Cardiac muscle cell (in vitro differentiated cells and primary cell): ENCODE results near the gene SLCO6A1. TPM values are rescaled to one million over a fixed set of nuclear protein-coding genes. Genes with fewer than 3 reads are reported as not detected.

Source experiments
- DNase-seq, 2 donors: peaks; one replicate each; pipeline versions ENCODE4 v3.0.0 to v3.0.0-alpha.2; 2010 to 2017; ENCODE audit warnings: low read depth in 1 of 2, low spot score in 1 of 2
- H3K27ac ChIP-seq: fragments of 200-600 bp; sonication (generic); 2 replicates; pipeline ENCODE4 v1.5.1; 2016
- H3K27me3 ChIP-seq: fragments of 200-600 bp; sonication (generic); 2 replicates; pipeline ENCODE4 v1.6.0; 2016; ENCODE audit warnings: control low read depth
- H3K36me3 ChIP-seq: fragments of 200-600 bp; sonication (generic); 2 replicates; pipeline ENCODE4 v1.5.1; 2016; ENCODE audit warnings: control low read depth
- H3K4me1 ChIP-seq: fragments of 200-600 bp; sonication (generic); 2 replicates; pipeline ENCODE4 v1.8.1; 2017; ENCODE audit warnings: low read depth, mild to moderate bottlenecking, mixed run types
- H3K4me3 ChIP-seq: fragments of 200-600 bp; sonication (generic); 2 replicates; pipeline ENCODE4 v1.5.1; 2016; ENCODE audit warnings: mild to moderate bottlenecking
- H3K9me3 ChIP-seq: fragments of 200-600 bp; sonication (generic); 2 replicates; pipeline ENCODE4 v1.5.1; 2017; ENCODE audit warnings: low read depth, mild to moderate bottlenecking, control low read depth
- CTCF ChIP-seq: IDR thresholded peaks from 2 replicates; pipeline ENCODE4 v1.5.1; 2012; ENCODE audit warnings: low read depth, mild to moderate bottlenecking, low read length
- polyA plus RNA-seq: library from polyadenylated mRNA; unstranded; fragments of >200 nt; fragmentation: Nextera tagmentation; extraction: Ambion mirVana; gene quantifications from 2 replicates; pipeline ENCODE4 v1.2.1, GENCODE V29; 2016
- total RNA-seq: library from RNA; depleted of rRNA; stranded (reverse); fragments of >200 nt; gene quantifications from 2 replicates; pipeline ENCODE4 v1.2.3, GENCODE V29; 2016

SLCO6A1 gene
- total and polyA plus RNA-seq, 2 experiments from 2014 or later: not detected

DNA sequence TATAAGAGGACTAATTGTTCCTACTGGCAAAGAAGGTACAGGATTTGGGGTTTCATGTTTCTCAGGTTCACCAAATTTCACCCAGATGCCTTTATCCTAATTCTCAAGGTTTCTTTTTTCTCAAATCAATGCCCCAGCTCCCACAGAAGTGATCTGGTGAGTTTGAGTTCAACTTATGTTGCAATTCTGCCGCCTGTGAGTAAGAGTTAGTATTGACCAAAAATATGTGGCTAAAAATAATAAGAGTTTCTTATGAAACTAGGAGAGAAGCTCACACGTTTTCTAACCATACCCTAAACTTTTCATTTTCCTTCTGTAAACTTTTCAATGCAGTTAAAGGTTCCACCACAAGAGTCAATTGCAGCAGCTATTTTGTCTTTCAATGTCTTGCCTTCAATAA is 15.1 kb downstream of the SLCO6A1 start:
- no peak overlapping the region for H3K27ac ChIP-seq
- no peak for TF ChIP-seq CTCF
- no peaks in the 10 kb centered on the region for H3K4me1 ChIP-seq
- no peaks in the 10 kb centered on the region for H3K36me3 ChIP-seq
- peak in 1 of 2 donors; percentile 3 for DNase-seq
- no peaks in the 10 kb centered on the region for H3K9me3 ChIP-seq
- H3K4me3 ChIP-seq: no peak overlapping the region
- H3K27me3 ChIP-seq: no peaks in the 10 kb centered on the region

DNA sequence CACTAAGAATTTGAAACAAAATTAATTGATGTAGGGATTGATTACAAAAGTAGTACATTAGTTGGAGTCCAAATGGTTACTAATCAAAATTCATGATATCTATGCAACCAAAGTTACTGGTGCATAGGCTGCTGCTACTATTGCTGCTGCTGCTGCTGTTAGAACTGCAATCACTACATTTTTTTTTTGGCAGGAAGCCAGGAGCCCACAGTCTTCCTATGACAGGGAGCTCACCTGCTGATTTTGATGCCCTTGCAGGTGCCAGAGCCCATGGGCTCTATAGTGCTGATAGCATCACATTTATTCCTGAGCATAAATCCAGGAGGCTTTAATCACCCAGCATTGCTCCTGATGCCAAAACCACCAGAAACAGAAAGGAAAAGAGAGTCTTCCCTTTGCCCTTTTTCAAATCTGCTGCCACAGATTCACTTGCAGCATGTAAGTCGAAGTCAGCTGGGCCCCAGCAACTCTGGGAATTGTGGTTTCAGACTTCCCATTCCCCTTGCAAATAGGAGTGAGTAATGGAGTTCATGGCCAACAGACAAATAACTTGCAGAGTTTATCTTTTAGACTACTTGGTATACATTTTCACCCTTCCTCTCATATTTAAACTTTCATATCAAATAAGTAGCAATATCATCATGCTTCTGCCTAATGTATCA is 17.6 kb downstream of the SLCO6A1 start:
- Histone ChIP-seq H3K4me1 (no peaks in the 10 kb centered on the region), H3K9me3 (no peaks in the 10 kb centered on the region), H3K4me3 (no peak overlapping the region), H3K27ac (no peak overlapping the region), H3K27me3 (no peaks in the 10 kb centered on the region), H3K36me3 (no peaks in the 10 kb centered on the region)
- TF ChIP-seq CTCF: no peak
- peak; percentile 2 to 4 for DNase-seq

DNA sequence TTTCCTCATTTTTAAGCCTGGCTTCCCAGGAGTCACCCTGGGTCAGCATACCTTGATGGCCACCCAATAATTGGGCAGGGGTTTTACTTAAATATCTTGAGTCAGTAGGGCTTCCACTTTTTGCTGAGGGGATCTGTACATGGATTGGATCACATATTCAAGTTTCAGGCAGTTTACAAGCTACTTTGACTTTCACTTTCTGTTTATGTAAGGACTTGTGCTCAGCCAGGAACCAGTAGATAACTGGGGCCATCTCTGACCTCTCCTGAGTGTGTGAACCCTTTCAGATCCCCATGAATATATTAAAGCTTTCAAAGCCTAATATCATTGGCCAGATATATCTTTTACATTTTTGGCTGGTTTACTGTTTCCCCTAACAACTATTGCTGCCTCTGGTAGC is 45.1 kb downstream of the SLCO6A1 start:
- DNase-seq: peak in 1 of 2 donors; percentile 0
- no peaks in the 10 kb centered on the region for H3K4me1 ChIP-seq
- H3K4me3 ChIP-seq: no peak overlapping the region
- H3K36me3 ChIP-seq: no peaks in the 10 kb centered on the region
- H3K9me3 ChIP-seq: no peaks in the 10 kb centered on the region
- TF ChIP-seq CTCF: no peak
- no peaks in the 10 kb centered on the region for H3K27me3 ChIP-seq
- no peak overlapping the region for H3K27ac ChIP-seq

DNA sequence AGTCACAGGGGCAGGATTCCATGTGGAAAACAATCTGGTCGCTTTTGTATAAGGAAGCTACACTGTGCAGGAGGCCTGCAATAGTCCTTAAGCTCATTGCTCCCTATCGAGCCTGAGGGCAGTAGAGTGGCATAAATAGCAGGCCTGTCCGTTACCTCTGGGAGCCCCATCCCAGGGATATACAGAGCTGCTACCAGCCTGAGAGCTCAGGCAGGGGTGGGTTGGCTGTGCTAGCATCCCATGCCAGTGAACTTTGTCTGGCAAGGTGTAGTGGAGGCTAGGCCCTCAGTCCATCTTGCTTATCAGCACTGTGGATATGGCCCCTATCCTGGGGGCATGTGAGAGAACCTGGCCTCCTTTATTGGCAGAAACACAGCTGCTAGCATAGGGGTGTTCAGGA is 47.7 kb downstream of the SLCO6A1 start:
- Histone ChIP-seq H3K4me1 (no peaks in the 10 kb centered on the region), H3K27me3 (no peaks in the 10 kb centered on the region), H3K9me3 (no peaks in the 10 kb centered on the region), H3K4me3 (no peak overlapping the region), H3K27ac (no peak overlapping the region), H3K36me3 (no peaks in the 10 kb centered on the region)
- no peak for DNase-seq
- TF ChIP-seq CTCF: no peak

DNA sequence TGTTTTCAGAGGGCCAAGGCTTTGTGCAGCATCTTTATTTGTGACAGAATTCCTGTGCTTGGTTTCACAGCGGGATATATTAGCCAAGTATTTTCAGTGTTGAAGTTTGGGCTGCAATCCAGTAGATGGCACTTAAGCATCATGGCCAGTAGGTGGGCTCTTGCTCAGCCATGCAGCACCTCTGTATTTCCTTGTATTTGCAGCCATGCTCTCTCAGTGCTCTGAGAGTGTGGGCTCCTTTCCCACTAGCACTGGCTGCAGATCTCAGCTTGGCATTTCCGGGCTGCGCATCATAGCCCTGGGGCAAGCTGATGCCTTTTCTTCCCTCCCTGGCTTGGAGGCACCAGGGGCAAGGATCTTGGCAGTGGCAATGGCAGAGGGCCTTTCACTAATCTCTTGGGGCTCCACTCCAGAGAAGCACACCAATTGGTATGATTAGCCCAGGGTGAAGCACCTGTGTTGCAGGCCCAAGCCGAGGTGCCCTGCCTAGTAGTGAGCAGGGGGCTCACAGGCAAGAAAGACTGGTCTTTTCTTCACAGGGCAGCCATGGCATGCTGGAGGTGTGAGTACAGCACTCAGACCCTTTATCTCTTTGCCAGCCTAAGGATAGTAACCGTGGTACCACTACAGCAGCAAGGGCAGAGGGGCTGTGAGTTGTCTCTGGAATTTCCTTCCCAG is 48.3 kb downstream of the SLCO6A1 start:
- H3K27ac ChIP-seq: no peak overlapping the region
- no peak for TF ChIP-seq CTCF
- no peaks in the 10 kb centered on the region for H3K27me3 ChIP-seq
- no peak overlapping the region for H3K4me3 ChIP-seq
- H3K4me1 ChIP-seq: no peaks in the 10 kb centered on the region
- no peak for DNase-seq
- no peaks in the 10 kb centered on the region for H3K36me3 ChIP-seq
- no peaks in the 10 kb centered on the region for H3K9me3 ChIP-seq
